T-helper 2 cell (primary cell): Measurements from ENCODE around the gene CNKSR2.

Source experiments
- DNase-seq, 5 experiments: peaks; one replicate each; pipeline versions ENCODE4 v3.0.0 to v3.0.0-alpha.2; 2012 to 2022

Gene CNKSR2

DNA sequence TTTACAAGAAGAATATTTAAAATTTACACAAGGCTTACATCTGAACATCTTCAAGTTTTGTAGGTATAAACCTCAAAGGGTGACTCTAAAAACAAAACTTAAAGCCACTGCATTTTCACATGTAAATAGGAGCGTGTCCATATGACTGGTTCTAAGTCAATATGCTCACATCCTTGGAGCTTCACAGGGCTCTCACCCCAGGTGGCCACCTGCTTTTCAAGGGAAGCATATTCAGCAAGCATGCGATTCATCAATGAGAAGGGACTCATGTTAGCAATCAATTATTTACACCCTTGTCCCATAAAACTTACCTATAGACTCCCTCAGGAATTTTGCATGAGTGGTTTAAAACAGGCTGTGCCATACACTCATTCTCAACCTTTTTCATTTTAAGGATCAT, 301.7 kb downstream of the CNKSR2 start:
- no peak for DNase-seq

DNA sequence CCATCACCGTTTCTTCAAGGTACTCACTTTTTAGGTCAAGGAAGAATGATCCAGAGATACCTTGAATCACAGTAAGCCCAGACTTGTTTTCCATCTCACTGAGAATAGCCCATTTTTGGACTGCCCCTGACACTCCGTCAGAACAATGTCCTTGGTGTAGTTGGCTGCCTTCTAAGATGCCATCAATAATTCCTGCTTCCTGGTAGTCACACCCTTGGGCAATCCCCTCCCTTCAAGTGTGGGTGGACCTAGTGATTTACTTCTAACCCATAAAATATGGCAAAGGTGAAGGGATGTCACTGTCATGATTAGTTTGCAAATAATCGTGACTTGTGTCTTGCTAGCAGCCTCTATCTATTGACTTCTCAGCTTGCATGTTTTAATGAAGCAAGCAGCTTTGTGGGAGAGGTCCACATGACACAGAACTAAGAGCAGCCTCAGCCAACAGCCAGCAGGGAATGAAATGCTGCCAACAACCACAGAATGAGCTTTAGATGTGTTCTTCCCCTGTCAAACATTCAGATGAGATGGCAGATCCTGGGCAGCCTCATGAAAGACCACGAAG, 303.9 kb downstream of the CNKSR2 start:
- DNase-seq = no peak

DNA sequence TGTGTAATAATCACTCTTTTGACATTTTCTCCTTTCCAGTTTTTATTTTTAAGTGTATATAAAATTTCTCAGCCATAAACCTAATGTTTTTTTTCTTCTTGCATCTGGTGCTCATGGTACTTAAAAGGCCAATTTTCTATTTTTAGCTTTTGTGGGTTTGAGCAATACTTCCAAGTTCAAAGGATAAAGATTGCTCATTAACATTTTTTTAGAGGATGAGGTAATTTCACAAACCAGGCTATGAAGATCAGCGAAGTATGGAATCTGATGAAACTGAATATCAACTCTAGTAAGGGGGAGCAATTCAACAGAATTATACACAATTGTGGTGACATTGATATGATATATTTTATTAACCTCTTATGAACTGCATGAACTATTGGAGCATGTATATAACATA, 309.7 kb downstream of the CNKSR2 start:
- DNase-seq = no peak

DNA sequence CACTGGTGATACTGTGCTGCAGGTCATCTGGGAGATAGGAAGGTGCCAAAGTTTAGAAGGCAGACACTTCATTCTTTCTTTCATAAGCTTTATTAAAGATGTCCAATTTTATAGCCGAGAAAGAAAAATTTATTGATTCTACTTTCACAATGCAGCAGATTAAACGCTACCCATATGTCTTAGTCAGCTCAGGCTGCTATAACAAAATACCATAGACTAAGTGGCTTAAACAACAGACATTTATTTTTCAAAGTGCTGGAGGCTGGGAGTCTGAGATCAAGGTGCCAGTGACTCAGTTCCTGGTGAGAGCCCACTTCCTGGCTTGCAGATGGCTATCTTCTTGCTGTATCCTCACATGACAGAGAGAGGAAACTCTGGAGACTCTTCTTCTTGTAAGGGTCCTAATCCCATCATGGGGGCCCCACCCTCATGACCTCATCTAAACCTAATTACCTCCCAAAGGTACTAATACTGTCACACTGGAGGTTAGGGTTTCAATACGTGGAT, 317.3 kb downstream of the CNKSR2 start:
- peak in 1 of 5 experiments; percentile 10 for DNase-seq

DNA sequence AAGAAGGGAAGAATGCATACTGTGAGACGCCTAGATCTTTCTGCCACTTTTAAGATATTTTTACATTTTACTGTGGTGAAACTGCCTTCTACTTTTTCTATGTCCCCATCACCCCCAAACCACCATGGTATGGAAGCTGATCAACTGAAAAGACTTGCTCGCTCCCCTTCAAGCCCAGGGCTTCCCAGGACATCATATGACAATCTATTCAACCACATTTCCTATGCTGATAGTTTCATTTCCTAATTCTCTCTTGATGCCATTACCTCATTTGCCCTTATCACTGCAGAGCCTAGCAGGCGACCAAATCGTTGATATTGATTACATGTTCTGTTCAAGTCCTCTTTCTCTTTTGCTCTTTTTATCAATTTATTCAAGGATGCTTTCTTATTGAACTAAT, 324.1 kb downstream of the CNKSR2 start:
- DNase-seq = no peak

DNA sequence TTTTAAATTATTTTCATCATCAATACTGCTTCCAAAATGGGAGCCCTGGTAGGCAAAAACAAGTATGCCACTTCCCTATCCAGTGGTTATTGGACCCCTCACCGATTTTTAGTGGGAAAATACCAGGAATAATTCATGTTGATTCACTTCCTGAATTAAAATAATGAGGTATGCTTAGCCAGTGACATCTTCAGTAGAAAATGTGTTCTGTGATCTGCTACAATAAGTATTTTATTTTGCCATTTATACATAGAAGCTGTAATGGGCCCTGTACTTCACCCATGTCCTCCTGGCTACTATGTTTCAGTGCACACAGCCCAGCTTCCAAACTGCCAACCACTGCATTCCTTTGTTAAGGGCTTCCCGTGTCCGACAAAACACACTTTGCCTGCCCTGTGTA, 324.9 kb downstream of the CNKSR2 start:
- DNase-seq = no peak

DNA sequence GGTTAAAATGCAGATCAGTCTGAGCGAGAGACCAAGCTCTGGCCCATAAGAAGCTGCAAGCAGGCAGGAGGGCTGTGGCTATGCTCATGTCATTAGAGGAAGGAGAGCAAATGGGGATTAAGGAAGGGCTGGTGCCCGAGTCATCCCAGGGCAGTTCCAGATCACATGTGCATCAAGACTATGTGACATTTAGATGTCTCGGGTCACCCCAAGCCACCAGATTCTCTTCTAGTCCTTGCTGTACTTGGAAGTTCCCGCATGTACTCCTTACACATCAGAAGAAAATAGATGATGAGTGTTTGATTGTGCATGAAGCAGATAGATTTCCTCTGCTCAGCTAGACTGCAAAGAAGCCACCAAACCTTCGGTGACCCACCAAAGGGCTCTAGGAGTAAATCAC, 326.1 kb downstream of the CNKSR2 start:
- no peak for DNase-seq

DNA sequence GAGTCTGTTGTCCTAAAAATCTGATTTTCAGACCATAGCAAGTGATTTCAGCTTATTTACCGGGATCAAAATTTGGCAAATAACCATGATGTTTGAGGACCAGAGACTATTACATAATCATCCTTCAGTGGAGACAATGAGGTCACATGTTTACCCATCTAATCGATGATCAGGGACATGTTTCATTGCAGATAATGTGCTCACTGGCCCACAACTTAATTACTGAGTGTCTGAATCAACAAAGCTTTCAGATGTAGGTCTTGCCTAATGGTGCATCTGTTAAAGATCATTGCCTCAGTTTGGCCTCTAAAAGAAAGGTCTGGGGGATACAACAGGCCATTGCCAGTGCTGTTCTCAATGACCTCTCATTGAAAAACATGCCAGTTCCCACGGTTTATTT, 326.7 kb downstream of the CNKSR2 start:
- no peak for DNase-seq

DNA sequence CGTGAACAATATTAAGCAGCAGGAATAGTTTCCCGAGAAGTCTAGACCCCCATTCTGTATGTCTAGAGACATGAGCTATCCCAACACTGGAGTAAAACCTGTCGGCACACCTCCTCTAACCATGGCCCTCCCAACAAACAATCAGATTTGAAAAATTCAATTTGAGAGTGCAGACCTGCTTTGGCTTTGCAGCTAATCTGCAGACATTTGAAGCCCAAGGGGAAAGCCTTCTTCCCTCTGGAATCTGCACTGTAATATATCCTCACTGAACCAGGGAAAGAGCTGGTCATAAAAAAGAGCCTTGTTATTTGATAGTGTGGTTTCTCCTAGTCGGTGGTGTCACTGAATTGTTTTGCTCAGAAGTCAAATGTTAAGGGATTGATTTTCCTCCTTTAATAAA, 328.5 kb downstream of the CNKSR2 start:
- DNase-seq = no peak
